Endothelial cell of umbilical vein (primary cell): ENCODE data around the gene LDLRAD2. TPM values are rescaled to one million over a fixed set of nuclear protein-coding genes. Genes with fewer than 3 reads are reported as not detected.
"Not testable (repeated sequence)": the region's sequence is repeated elsewhere in the genome, so short reads cannot be mapped to it uniquely, and the experiment has no call there.

ENCODE experiments used
- BruUV-seq: library from RNA; stranded (reverse); fragments of 400-500 nt; replicated peaks from 2 replicates; lab custom pipeline; 2021; lab: Mats Ljungman, UMichigan
- CTCF ChIA-PET: fragments of 300-600, 350-600 bp; sonication (Branson Sonifier 250); formaldehyde crosslinking; loops from one replicate; lab custom pipeline; 2021; ENCODE audit warnings: antibody characterized with exemption, inconsistent platforms; lab: Charles Lee
- POLR2A ChIA-PET: fragments of 300-600, 350-600 bp; sonication (Branson Sonifier 250); formaldehyde crosslinking; loops from one replicate; lab custom pipeline; 2021; ENCODE audit warnings: antibody characterized with exemption, inconsistent platforms; lab: Charles Lee
- DNase-seq: peaks from one replicate; pipeline ENCODE4 v3.0.0-alpha.2; 2011; ENCODE audit warnings: low read depth, low spot score
- FAIRE-seq: peaks from 2 replicates; lab custom pipeline; 2011; peaks lifted over from hg19 to GRCh38; lab: Jason Lieb, UNC
- H2AFZ ChIP-seq: 2 replicates; pipeline ENCODE4 v1.6.0; 2012; ENCODE audit warnings: low read depth, low read length, control low read depth, inconsistent platforms
- H3K27ac ChIP-seq: 2 replicates; pipeline ENCODE4 v1.5.1; 2011; ENCODE audit warnings: low read depth, mild to moderate bottlenecking, control low read depth, low read length, moderate library complexity; ENCODE audit not compliant: insufficient read depth
- H3K27me3 ChIP-seq, 2 experiments: 2 replicates each; pipeline versions ENCODE4 v1.6.0 to v1.6.1; 2011; ENCODE audit warnings: low read length in 2 of 2, mixed read lengths in 1 of 2; ENCODE audit not compliant: control insufficient read depth in 2 of 2, insufficient read depth in 2 of 2
- H3K36me3 ChIP-seq, 2 experiments: 2 replicates in 1 of 2; 3 replicates in 1 of 2; pipeline ENCODE4 v1.5.1; 2011; ENCODE audit warnings: low read length in 2 of 2, mild to moderate bottlenecking in 1 of 2, moderate library complexity in 1 of 2; ENCODE audit not compliant: control insufficient read depth in 2 of 2, insufficient read depth in 2 of 2; ENCODE audit errors: extremely low read depth in 1 of 2
- H3K4me1 ChIP-seq: 3 replicates; pipeline ENCODE4 v1.5.1; 2011; ENCODE audit warnings: mild to moderate bottlenecking, low read length; ENCODE audit not compliant: control insufficient read depth, insufficient read depth; ENCODE audit errors: extremely low read depth
- H3K4me2 ChIP-seq: 2 replicates; pipeline ENCODE4 v1.6.1; 2011; ENCODE audit warnings: low read length, control low read depth, mixed read lengths; ENCODE audit not compliant: insufficient read depth
- H3K4me3 ChIP-seq, 3 experiments: fragments of 200-600 bp in 1 of 3; sonication (generic), shearing (Covaris generic) in 1 of 3; replicated peaks in 1 of 3; 2 replicates each; pipeline ENCODE4 v1.5.1; 2011 to 2016; ENCODE audit warnings: control low read depth in 3 of 3, low read length in 3 of 3, mild to moderate bottlenecking in 2 of 3, inconsistent platforms in 1 of 3, low read depth in 1 of 3, moderate library complexity in 1 of 3; ENCODE audit not compliant: insufficient read depth in 1 of 3
- H3K79me2 ChIP-seq: 2 replicates; pipeline ENCODE4 v1.6.0; 2012; ENCODE audit warnings: low read length, inconsistent platforms; ENCODE audit not compliant: control insufficient read depth, insufficient read depth
- H3K9ac ChIP-seq: replicated peaks from 2 replicates; pipeline ENCODE3; 2011; ENCODE audit warnings: low read length, control low read depth; ENCODE audit not compliant: insufficient read depth; ENCODE audit errors: extremely low read depth
- H3K9me1 ChIP-seq: replicated peaks from 3 replicates; pipeline ENCODE4 v1.6.0; 2011; ENCODE audit warnings: mild to moderate bottlenecking, low read length; ENCODE audit not compliant: control insufficient read depth, insufficient read depth; ENCODE audit errors: extremely low read depth
- H3K9me3 ChIP-seq: replicated peaks from 2 replicates; pipeline ENCODE4 v1.5.1; 2012; ENCODE audit warnings: low read length, inconsistent platforms; ENCODE audit not compliant: control insufficient read depth, insufficient read depth
- H4K20me1 ChIP-seq: replicated peaks from 2 replicates; pipeline ENCODE3; 2011; ENCODE audit warnings: mild to moderate bottlenecking, low read length; ENCODE audit not compliant: control insufficient read depth, insufficient read depth; ENCODE audit errors: extremely low read depth
- CTCF ChIP-seq, 2 donors: IDR thresholded peaks; 1 replicate in 1 of 2; 2 replicates in 1 of 2; pipeline ENCODE4 v1.5.1; 2011; ENCODE audit warnings: low read length in 2 of 2, mild to moderate bottlenecking in 2 of 2, moderate library complexity in 2 of 2, control low read depth in 1 of 2, inconsistent platforms in 1 of 2, low read depth in 1 of 2; ENCODE audit not compliant: insufficient read depth in 1 of 2; ENCODE audit errors: extremely low read depth in 1 of 2
- EZH2 ChIP-seq: IDR thresholded peaks from 2 replicates; pipeline ENCODE4 v1.6.1; 2012; ENCODE audit warnings: borderline replicate concordance, low read depth, mild to moderate bottlenecking, moderate library complexity, low read length, inconsistent platforms; ENCODE audit not compliant: severe bottlenecking
- FOS ChIP-seq: IDR thresholded peaks from 2 replicates; pipeline ENCODE4 v1.6.1; 2011; ENCODE audit warnings: mild to moderate bottlenecking, low read length, moderate library complexity, borderline replicate concordance; ENCODE audit not compliant: insufficient read depth
- GATA2 ChIP-seq: IDR thresholded peaks from 2 replicates; pipeline ENCODE4 v1.7.0; 2011; ENCODE audit warnings: low read depth, mild to moderate bottlenecking, moderate library complexity, mixed read lengths, low read length; ENCODE audit not compliant: insufficient read length, insufficient read depth
- JUN ChIP-seq: IDR thresholded peaks from 2 replicates; pipeline ENCODE4 v1.6.1; 2011; ENCODE audit warnings: borderline replicate concordance, low read depth; ENCODE audit not compliant: insufficient read length, insufficient read depth
- MAX ChIP-seq: IDR thresholded peaks from 2 replicates; pipeline ENCODE4 v1.6.1; 2011; ENCODE audit not compliant: insufficient read depth, insufficient read length
- MYC ChIP-seq: IDR thresholded peaks from one replicate; pipeline ENCODE4 v1.6.1; 2011; ENCODE audit warnings: mild to moderate bottlenecking, low read depth, low read length
- POLR2A ChIP-seq: IDR thresholded peaks from 2 replicates; pipeline ENCODE4 v1.6.1; 2012; ENCODE audit warnings: low read depth, mild to moderate bottlenecking, control low read depth, low read length
- POLR2AphosphoS5 ChIP-seq: IDR thresholded peaks from 2 replicates; pipeline ENCODE4 v1.6.1; 2012; ENCODE audit warnings: low read depth, mild to moderate bottlenecking, control low read depth, low read length, moderate library complexity; ENCODE audit not compliant: insufficient read depth
- dilution Hi-C: fragments of 300-500 bp; cut with MboI; formaldehyde crosslinking; loops from one replicate; pipeline ENCODE4 v1.15.0; 2019; ENCODE audit warnings: low sequenced_read_pairs; ENCODE audit not compliant: extremely low pct_ligation_motif_present
- intact Hi-C: fragments of 100-400 bp; cut with micrococcal nuclease; formaldehyde crosslinking; loops from one replicate; pipeline ENCODE4 v1.10.0; 2022
- polyA plus RNA-seq, 4 experiments: library from polyadenylated mRNA; depleted of rRNA in 3 of 4; stranded (reverse) in 3 of 4; unstranded in 1 of 4; fragments of >200 nt; gene quantifications; 2 replicates each; pipeline versions ENCODE4 v1.2.1 to v1.2.3, GENCODE V29; 2011 to 2012; ENCODE audit warnings: missing spikeins in 1 of 4
- total RNA-seq: library from RNA; stranded (reverse); gene quantifications from 2 replicates; pipeline ENCODE4 v1.2.3, GENCODE V29; 2021

The LDLRAD2 gene
- total and polyA plus RNA-seq, 2 donors (not counting 3 experiments of a cell fraction or from before 2014, with no cell fraction given): 0.44 TPM; not detected in 1

- ChIA-PET POLR2A (no interaction called here), CTCF (interaction anchor here (1.2 kb wide), 1 partner anchor 11 kb away, joined by 3 read pairs; no protein-coding TSS in a partner anchor)
- H3K9ac ChIP-seq: no peak overlapping the region
- no peak overlapping the region for H2AFZ ChIP-seq
- dilution Hi-C loops (no loop called here), intact Hi-C loops (no loop called here)
- no peak overlapping the region for H3K4me3 ChIP-seq
- H3K27ac ChIP-seq: no peak overlapping the region
- no peak for FAIRE-seq
- H3K79me2 ChIP-seq: peaks cover 89% of the 10 kb centered on the region
- H3K9me1 ChIP-seq: no peaks in the 10 kb centered on the region
- no peaks in the 10 kb centered on the region for H3K36me3 ChIP-seq
- no peak for TF ChIP-seq GATA2
- TF ChIP-seq POLR2AphosphoS5: no peak
- no peak for TF ChIP-seq POLR2A
- TF ChIP-seq FOS: no peak
- TF ChIP-seq MAX: no peak
- TF ChIP-seq JUN: no peak
- TF ChIP-seq MYC: no peak
- no peak for TF ChIP-seq EZH2
- TF ChIP-seq CTCF (IDR thresholded peaks at IDR 0.05; ENCODE audit: extremely low read depth in 1 of 2, insufficient read depth in 1 of 2, low read depth in 1 of 2, low read length in 2 of 2): no peak
- DNase-seq: peak; percentile 38
- H4K20me1 ChIP-seq: peaks cover 3% of the 10 kb centered on the region
- no peaks in the 10 kb centered on the region for H3K27me3 ChIP-seq
- no peaks in the 10 kb centered on the region for H3K9me3 ChIP-seq
- H3K4me2 ChIP-seq: no peak overlapping the region
- BruUV-seq: no TSS peak
- H3K4me1 ChIP-seq: peaks cover 23% of the 10 kb centered on the region
These were observed 36.0 kb upstream of the LDLRAD2 start for GRCh38 chr1:21775985-21776562.

- H3K9me1 ChIP-seq, H3K9me3 ChIP-seq, H3K27ac ChIP-seq, BruUV-seq, H4K20me1 ChIP-seq, H3K4me3 ChIP-seq, dilution Hi-C loops, H2AFZ ChIP-seq, POLR2A ChIA-PET, DNase-seq, H3K4me2 ChIP-seq, H3K9ac ChIP-seq, intact Hi-C loops, H3K36me3 ChIP-seq, FAIRE-seq, H3K27me3 ChIP-seq: not testable (repeated sequence)
- CTCF ChIA-PET: interaction anchor here (1.0 to 1.1 kb wide), 2 partner anchors 12 to 73 kb away, joined by 3 to 5 read pairs; no protein-coding TSS in a partner anchor
- Histone ChIP-seq H3K4me1 (peaks cover 23% of the 10 kb centered on the region), H3K79me2 (peaks cover 90% of the 10 kb centered on the region)
These were observed 35.1 kb upstream of the LDLRAD2 start for GRCh38 chr1:21776925-21777324.
